CD4-positive, CD25-positive, alpha-beta regulatory T cell (primary cell): ENCODE data around the gene CD2AP. TPM values are rescaled to one million over a fixed set of nuclear protein-coding genes. Genes with fewer than 3 reads are reported as not detected.

Source experiments
- ATAC-seq, 2 donors: fragments of 150-1000 bp; cut with Tn5 transposase; one replicate each; pipeline ENCODE4 v1.10.0; 2021; ENCODE audit warnings: low read depth in 2 of 2, moderate number of reproducible peaks in 2 of 2, moderate library complexity in 1 of 2
- DNase-seq, 3 donors: peaks; one replicate each; pipeline versions ENCODE4 v3.0.0 to v3.0.0-alpha.2; 2012 to 2022; ENCODE audit warnings: mixed read lengths in 1 of 3
- H3K27ac ChIP-seq: one replicate; pipeline ENCODE4 v1.7.0; 2013; ENCODE audit warnings: mild to moderate bottlenecking, low read length; ENCODE audit not compliant: insufficient read depth, poor library complexity, severe bottlenecking
- H3K27me3 ChIP-seq: one replicate; pipeline ENCODE4 v1.7.0; 2013; ENCODE audit warnings: low read length; ENCODE audit not compliant: control insufficient read depth, insufficient read depth
- H3K36me3 ChIP-seq: one replicate; pipeline ENCODE4 v1.7.0; 2013; ENCODE audit warnings: mild to moderate bottlenecking, low read length, moderate library complexity; ENCODE audit not compliant: control insufficient read depth, insufficient read depth
- H3K4me1 ChIP-seq: 2 replicates; pipeline ENCODE4 v1.7.0; 2013; ENCODE audit warnings: mild to moderate bottlenecking, low read length; ENCODE audit not compliant: insufficient read depth, control insufficient read depth, poor library complexity, severe bottlenecking
- H3K4me3 ChIP-seq: one replicate; pipeline ENCODE4 v1.7.0; 2013; ENCODE audit warnings: low read depth, mild to moderate bottlenecking, low read length, moderate library complexity
- H3K9me3 ChIP-seq, 2 experiments: 1 replicate in 1 of 2; 2 replicates in 1 of 2; pipeline ENCODE4 v1.7.0; 2013; ENCODE audit warnings: low read length in 2 of 2, mild to moderate bottlenecking in 1 of 2, moderate library complexity in 1 of 2; ENCODE audit not compliant: control insufficient read depth in 2 of 2
- H3K27ac Mint-ChIP-seq, 3 donors: one replicate each; pipeline ENCODE4 v1.8.0; 2020 to 2022; ENCODE audit warnings: mild to moderate bottlenecking in 3 of 3, mixed read lengths in 3 of 3, moderate library complexity in 2 of 3
- H3K27me3 Mint-ChIP-seq: one replicate; pipeline ENCODE4 v1.8.0; 2022; ENCODE audit warnings: mild to moderate bottlenecking, mixed read lengths
- H3K36me3 Mint-ChIP-seq: one replicate; pipeline ENCODE4 v1.8.0; 2020; ENCODE audit warnings: mixed read lengths
- H3K4me1 Mint-ChIP-seq, 4 donors: one replicate each; pipeline ENCODE4 v1.8.0; 2020 to 2022; ENCODE audit warnings: mixed read lengths in 4 of 4, mild to moderate bottlenecking in 1 of 4
- H3K4me3 Mint-ChIP-seq, 4 donors: one replicate each; pipeline ENCODE4 v1.8.0; 2020 to 2022; ENCODE audit warnings: mild to moderate bottlenecking in 4 of 4, mixed read lengths in 4 of 4, moderate library complexity in 3 of 4
- H3K9me3 Mint-ChIP-seq, 7 donors: one replicate each; pipeline ENCODE4 v1.8.0; 2020 to 2022; ENCODE audit warnings: mixed read lengths in 7 of 7, mild to moderate bottlenecking in 3 of 7, moderate library complexity in 2 of 7
- polyA plus RNA-seq, 4 donors: library from polyadenylated mRNA; unstranded; fragments of 300-500 nt; fragmentation: Illumina TruSeq; gene quantifications; one replicate each; pipeline ENCODE4 v1.2.3, GENCODE V29; 2021
- total RNA-seq: library from RNA; stranded (reverse); gene quantifications from one replicate; pipeline ENCODE4 v1.2.3, GENCODE V29; 2022

CD2AP gene
- total and polyA plus RNA-seq, 5 donors from 2014 or later = 4.0 to 30.5 (median 6.5) TPM

DNA sequence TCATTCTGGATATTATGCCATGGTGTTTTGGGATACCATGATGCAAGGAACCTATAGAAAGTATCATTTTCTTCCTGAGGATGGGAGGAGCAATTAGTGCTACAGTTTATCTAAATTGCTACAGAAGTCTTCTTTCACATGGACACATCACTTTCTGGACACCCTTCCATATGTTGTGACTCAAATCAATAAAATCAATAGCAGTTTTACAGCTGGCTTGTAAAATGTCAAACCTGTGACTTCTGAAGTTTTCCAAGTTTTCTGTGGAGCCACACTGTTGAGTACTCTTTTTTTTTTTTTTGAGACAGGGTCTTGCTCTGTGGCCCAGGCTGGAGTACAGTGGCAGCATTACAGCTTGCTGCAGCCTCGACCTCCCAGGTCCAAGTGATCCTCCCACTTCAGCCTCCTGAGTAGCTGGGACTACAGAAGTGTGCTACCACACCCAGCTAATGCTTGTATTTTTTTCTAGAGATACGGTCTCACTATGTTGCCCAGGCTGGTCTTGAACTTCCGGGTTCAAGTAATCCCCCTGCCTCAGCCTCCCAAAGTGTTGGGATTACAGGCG, 24.1 kb upstream of the CD2AP start:
- Mint-ChIP-seq H3K27me3 (no peaks in the 10 kb centered on the region), H3K9me3 (no peaks in the 10 kb centered on the region), H3K4me1 (no peaks in the 10 kb centered on the region), H3K27ac (no peak overlapping the region), H3K4me3 (no peak overlapping the region), H3K36me3 (no peaks in the 10 kb centered on the region)
- no peaks in the 10 kb centered on the region for H3K36me3 ChIP-seq
- no peak overlapping the region for H3K4me3 ChIP-seq
- no peak overlapping the region for H3K27ac ChIP-seq
- no peaks in the 10 kb centered on the region for H3K9me3 ChIP-seq
- H3K4me1 ChIP-seq = no peaks in the 10 kb centered on the region
- DNase-seq = no peak
- no peak for ATAC-seq
- peaks cover 3% of the 10 kb centered on the region for H3K27me3 ChIP-seq

DNA sequence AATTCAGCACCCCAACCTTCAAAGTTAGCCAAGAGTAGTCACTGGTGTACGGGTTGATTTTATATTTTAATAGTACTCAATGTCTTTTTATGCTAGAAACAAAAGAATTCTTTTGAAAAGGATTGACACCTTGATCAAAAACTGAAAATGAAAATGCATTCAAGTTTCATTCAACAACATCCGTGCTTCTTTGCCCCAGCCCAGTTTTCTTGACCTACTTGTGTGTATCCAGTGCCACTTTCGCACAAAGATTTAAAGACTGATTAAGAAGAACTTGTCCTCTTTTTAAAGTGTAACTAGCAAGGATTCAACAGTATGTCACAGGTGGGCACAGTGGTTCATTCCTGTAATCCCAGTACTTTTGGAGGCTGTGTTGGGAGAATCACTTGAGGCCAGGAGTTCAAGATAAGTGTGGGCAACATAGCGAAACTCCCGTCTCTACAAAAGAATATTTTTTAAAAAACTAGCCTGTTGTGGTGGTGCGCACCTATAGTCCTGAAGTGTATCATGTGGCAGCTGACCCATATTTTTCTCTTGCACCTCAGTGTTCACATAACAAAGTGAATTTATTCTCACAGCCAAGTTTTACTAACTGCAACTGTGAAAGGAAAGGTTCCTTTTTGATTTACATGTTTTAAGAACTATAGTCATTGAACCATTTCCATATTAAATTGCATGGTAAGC, 22.7 kb upstream of the CD2AP start:
- H3K27ac Mint-ChIP-seq = peak overlapping the region in 1 of 3 donors; percentile 74
- H3K27ac ChIP-seq = no peak overlapping the region
- no peaks in the 10 kb centered on the region for H3K4me1 ChIP-seq
- H3K4me3 Mint-ChIP-seq = peak overlapping the region in 1 of 4 donors; percentile 29
- H3K4me1 Mint-ChIP-seq = no peaks in the 10 kb centered on the region
- H3K4me3 ChIP-seq = no peak overlapping the region
- H3K36me3 Mint-ChIP-seq = no peaks in the 10 kb centered on the region
- ATAC-seq = no peak
- H3K9me3 ChIP-seq = no peaks in the 10 kb centered on the region
- no peaks in the 10 kb centered on the region for H3K9me3 Mint-ChIP-seq
- H3K27me3 ChIP-seq = peaks cover 5% of the 10 kb centered on the region
- DNase-seq = peak in 1 of 3 donors; percentile 25
- peaks cover 2% of the 10 kb centered on the region for H3K27me3 Mint-ChIP-seq
- no peaks in the 10 kb centered on the region for H3K36me3 ChIP-seq

DNA sequence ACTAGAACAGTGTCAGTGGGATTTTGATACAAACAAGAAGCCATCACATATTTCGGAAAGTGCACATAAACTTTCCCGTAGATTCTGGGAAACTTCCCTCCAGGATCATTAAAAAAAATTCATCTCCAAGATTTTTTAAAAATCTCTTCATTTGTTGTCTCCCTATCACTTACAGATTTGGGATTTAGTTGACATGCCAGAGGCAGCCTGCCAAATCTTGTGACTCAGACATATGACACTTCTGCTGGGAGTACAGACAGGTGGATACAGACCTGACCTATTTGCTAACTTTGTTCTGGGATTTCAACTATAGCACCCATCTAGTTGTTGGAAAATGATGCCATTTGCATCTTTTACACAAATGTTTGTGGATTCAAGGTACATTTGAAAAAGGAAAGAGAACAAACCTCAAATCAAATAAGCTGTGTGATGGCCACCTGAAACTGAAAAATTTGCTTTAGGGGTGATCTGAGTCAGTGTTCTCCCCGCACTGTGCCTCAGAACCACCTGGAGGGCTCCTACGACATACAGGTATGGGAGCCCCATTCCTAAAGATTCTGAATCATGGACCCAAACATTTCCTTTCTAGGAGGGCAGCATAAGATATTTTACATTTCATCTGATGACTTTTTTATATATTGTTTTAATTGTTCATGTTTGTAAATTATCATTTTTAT, 21.9 kb upstream of the CD2AP start:
- DNase-seq (no peak), ATAC-seq (no peak)
- H3K4me1 Mint-ChIP-seq = no peaks in the 10 kb centered on the region
- Histone ChIP-seq H3K27ac (no peak overlapping the region), H3K4me3 (no peak overlapping the region), H3K27me3 (peaks cover 5% of the 10 kb centered on the region), H3K4me1 (no peaks in the 10 kb centered on the region), H3K36me3 (no peaks in the 10 kb centered on the region), H3K9me3 (no peaks in the 10 kb centered on the region)
- H3K27me3 Mint-ChIP-seq = peaks cover 6% of the 10 kb centered on the region
- no peaks in the 10 kb centered on the region for H3K36me3 Mint-ChIP-seq
- H3K9me3 Mint-ChIP-seq = no peaks in the 10 kb centered on the region
- H3K4me3 Mint-ChIP-seq = no peak overlapping the region
- H3K27ac Mint-ChIP-seq = no peak overlapping the region

DNA sequence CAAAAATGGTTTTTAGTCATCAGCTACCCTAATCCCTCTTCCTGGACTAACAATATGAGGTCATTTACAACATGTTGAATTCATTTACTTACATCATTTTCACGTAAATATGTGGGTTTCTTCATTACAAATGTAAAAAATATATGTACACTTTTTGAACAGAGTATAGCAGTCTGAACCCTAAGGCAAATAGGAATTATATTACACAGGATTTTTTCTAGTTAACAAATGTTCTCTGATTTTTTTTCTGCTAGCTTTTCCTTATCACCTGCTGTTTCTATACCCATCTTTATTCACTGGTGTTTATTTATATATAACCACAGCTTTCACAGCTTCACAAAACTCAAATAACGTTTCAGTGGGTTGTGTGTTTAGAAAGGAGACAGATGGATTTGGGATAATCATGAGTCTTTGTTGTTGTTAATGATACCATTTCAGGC, 21.0 kb upstream of the CD2AP start:
- no peak overlapping the region for H3K4me3 ChIP-seq
- DNase-seq (no peak), ATAC-seq (no peak)
- no peaks in the 10 kb centered on the region for H3K36me3 Mint-ChIP-seq
- no peaks in the 10 kb centered on the region for H3K36me3 ChIP-seq
- no peak overlapping the region for H3K27ac Mint-ChIP-seq
- H3K27me3 ChIP-seq = peaks cover 5% of the 10 kb centered on the region
- H3K4me1 Mint-ChIP-seq = no peaks in the 10 kb centered on the region
- H3K27me3 Mint-ChIP-seq = peaks cover 6% of the 10 kb centered on the region
- H3K4me1 ChIP-seq = no peaks in the 10 kb centered on the region
- no peaks in the 10 kb centered on the region for H3K9me3 Mint-ChIP-seq
- no peak overlapping the region for H3K27ac ChIP-seq
- H3K9me3 ChIP-seq = no peaks in the 10 kb centered on the region
- H3K4me3 Mint-ChIP-seq = no peak overlapping the region

DNA sequence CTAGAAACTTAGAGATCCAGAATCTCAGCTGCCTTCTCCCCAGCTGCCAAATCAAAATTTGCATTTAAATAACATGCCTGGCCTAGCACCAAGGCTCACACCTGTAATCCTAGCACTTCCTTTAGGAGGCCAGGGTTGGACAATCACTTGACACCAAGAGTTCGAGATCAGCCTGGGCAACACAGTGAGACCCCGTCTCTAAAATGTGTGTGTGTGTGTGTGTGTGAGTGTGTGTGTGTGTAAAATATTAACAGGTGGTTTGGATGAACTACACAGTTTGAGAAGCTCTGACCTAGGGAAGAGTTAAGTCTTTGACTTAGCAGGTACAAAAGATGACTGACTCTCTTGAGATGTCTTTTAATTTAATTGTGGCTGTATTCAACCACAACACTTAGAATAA, 20.2 kb upstream of the CD2AP start:
- H3K4me1 ChIP-seq = no peaks in the 10 kb centered on the region
- no peak overlapping the region for H3K4me3 Mint-ChIP-seq
- no peaks in the 10 kb centered on the region for H3K4me1 Mint-ChIP-seq
- H3K27ac Mint-ChIP-seq = no peak overlapping the region
- H3K36me3 ChIP-seq = no peaks in the 10 kb centered on the region
- no peaks in the 10 kb centered on the region for H3K9me3 ChIP-seq
- ATAC-seq (no peak), DNase-seq (no peak)
- H3K4me3 ChIP-seq = no peak overlapping the region
- H3K36me3 Mint-ChIP-seq = no peaks in the 10 kb centered on the region
- no peak overlapping the region for H3K27ac ChIP-seq
- H3K9me3 Mint-ChIP-seq = no peaks in the 10 kb centered on the region
- peaks cover 5% of the 10 kb centered on the region for H3K27me3 ChIP-seq
- peaks cover 6% of the 10 kb centered on the region for H3K27me3 Mint-ChIP-seq

DNA sequence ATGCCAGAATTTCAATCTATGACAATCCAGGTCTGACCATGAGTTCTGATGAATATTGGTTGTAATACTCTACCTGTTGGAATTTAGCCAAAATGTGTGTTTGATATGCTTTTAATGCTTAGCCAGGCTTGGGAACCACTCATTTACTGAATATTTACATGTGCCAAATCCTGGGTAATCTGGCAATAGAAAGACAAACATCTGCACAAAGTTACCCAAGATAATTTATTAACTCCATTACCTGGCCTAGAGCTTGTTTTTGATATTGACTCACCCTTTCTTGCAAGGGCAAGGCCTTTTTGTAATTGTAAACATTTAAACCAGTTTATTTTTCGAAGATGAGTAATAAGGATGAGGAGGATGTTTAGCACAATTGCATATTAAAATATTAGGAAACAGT, 13.5 kb upstream of the CD2AP start:
- Histone ChIP-seq H3K27me3 (peaks cover 16% of the 10 kb centered on the region), H3K4me1 (no peaks in the 10 kb centered on the region), H3K9me3 (no peaks in the 10 kb centered on the region), H3K36me3 (no peaks in the 10 kb centered on the region), H3K4me3 (no peak overlapping the region), H3K27ac (no peak overlapping the region)
- DNase-seq (no peak), ATAC-seq (no peak)
- Mint-ChIP-seq H3K27me3 (peaks cover 31% of the 10 kb centered on the region), H3K9me3 (peaks cover 0 to 2% (median 0%) of the 10 kb centered on the region in 7 donors), H3K27ac (no peak overlapping the region), H3K4me3 (no peak overlapping the region), H3K36me3 (no peaks in the 10 kb centered on the region), H3K4me1 (no peaks in the 10 kb centered on the region)

DNA sequence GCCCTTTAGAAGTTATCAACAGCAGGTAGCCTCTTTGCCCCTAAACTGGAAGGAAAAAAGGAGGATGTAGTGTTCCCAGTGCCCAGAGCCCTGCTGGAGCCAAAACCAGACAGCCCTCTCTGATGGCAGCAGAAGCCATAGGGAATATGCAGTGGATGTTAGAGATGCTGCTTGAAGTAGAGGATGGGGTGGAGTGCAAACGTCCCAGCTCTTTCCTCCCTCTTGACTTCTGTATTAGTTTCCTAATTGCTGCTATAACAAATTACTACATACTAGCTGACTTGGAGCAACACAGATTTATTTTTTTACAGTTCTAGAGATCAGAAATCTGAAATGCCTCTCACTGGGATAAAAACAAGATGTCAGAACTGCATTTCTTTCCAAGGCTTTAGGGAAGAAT, 12.5 kb upstream of the CD2AP start:
- Histone ChIP-seq H3K36me3 (no peaks in the 10 kb centered on the region), H3K27ac (no peak overlapping the region), H3K4me3 (no peak overlapping the region), H3K4me1 (no peaks in the 10 kb centered on the region), H3K27me3 (peaks cover 16% of the 10 kb centered on the region), H3K9me3 (no peaks in the 10 kb centered on the region)
- Mint-ChIP-seq H3K36me3 (no peaks in the 10 kb centered on the region), H3K27me3 (peaks cover 33% of the 10 kb centered on the region), H3K27ac (no peak overlapping the region), H3K4me1 (no peaks in the 10 kb centered on the region), H3K4me3 (no peak overlapping the region), H3K9me3 (peaks cover 0 to 2% (median 0%) of the 10 kb centered on the region in 7 donors)
- ATAC-seq (no peak), DNase-seq (no peak)
